Upper lobe of right lung (tissue), 1 donor: Measurements from ENCODE around the gene BTG1. TPM values are rescaled to one million over a fixed set of nuclear protein-coding genes. Genes with fewer than 3 reads are reported as not detected.

Source experiments
- ATAC-seq: fragments of 200-7000 bp; cut with Tn5 transposase; one replicate; pipeline ENCODE4 v1.9.1; 2020; ENCODE audit warnings: mild to moderate bottlenecking, moderate library complexity
- DNase-seq: peaks from one replicate; pipeline ENCODE4 v3.0.0-alpha.2; 2020
- H3K27ac ChIP-seq: fragments of 200-600 bp; one replicate; pipeline ENCODE4 v1.8.0; 2022
- H3K27me3 ChIP-seq: fragments of 200-600 bp; one replicate; pipeline ENCODE4 v1.8.0; 2022; ENCODE audit warnings: mild to moderate bottlenecking
- H3K36me3 ChIP-seq: fragments of 200-600 bp; one replicate; pipeline ENCODE4 v1.8.0; 2022
- H3K4me1 ChIP-seq: fragments of 200-600 bp; one replicate; pipeline ENCODE4 v1.8.0; 2022
- H3K4me3 ChIP-seq: fragments of 200-600 bp; one replicate; pipeline ENCODE4 v1.8.0; 2022; ENCODE audit warnings: mild to moderate bottlenecking
- H3K9me3 ChIP-seq: fragments of 200-600 bp; one replicate; pipeline ENCODE4 v1.8.0; 2022
- CTCF ChIP-seq: fragments of 200-600 bp; IDR thresholded peaks from one replicate; pipeline ENCODE4 v1.8.0; 2022; ENCODE audit warnings: antibody characterized with exemption
- intact Hi-C: fragments of 100-400 bp; cut with DNase I; formaldehyde crosslinking; loops from one replicate; pipeline ENCODE4 v1.11.0; 2022
- total RNA-seq: library from RNA; stranded (reverse); fragmentation: NEBNext Ultra II Directional; extraction: Animal tissue kit (Norgen Biotek cat#: 25700); gene quantifications from one replicate; pipeline ENCODE4 v1.2.1, GENCODE V29; 2021
- donor health status: DM: no; HTN: yes; CAD: no; lungs with severe emphysema.

BTG1 gene
- total RNA-seq, 1 donor from 2014 or later, result 163 TPM

- H3K4me3 ChIP-seq, result no peak overlapping the region
- peaks cover 14% of the 10 kb centered on the region for H3K9me3 ChIP-seq
- DNase-seq (no peak), ATAC-seq (no peak)
- H3K27me3 ChIP-seq, result no peaks in the 10 kb centered on the region
- intact Hi-C loops, result no loop called here
- H3K36me3 ChIP-seq, result no peaks in the 10 kb centered on the region
- TF ChIP-seq CTCF, result no peak
- no peaks in the 10 kb centered on the region for H3K4me1 ChIP-seq
- no peak overlapping the region for H3K27ac ChIP-seq
These were observed 22.5 kb downstream of the BTG1 start for GRCh38 chr12:92122941-92123779.

GRCh38 chr12:92121826-92122225, 23.8 kb downstream of the BTG1 start:
- Histone ChIP-seq H3K9me3 (peaks cover 14% of the 10 kb centered on the region), H3K36me3 (no peaks in the 10 kb centered on the region), H3K27me3 (no peaks in the 10 kb centered on the region), H3K27ac (peak overlapping the region; percentile 4), H3K4me3 (no peak overlapping the region), H3K4me1 (no peaks in the 10 kb centered on the region)
- no peak for DNase-seq
- intact Hi-C loops, result no loop called here
- peak; percentile 95 for ATAC-seq
- no peak for TF ChIP-seq CTCF

GRCh38 chr12:92118826-92119536, 26.7 kb downstream of the BTG1 start:
- no peaks in the 10 kb centered on the region for H3K27me3 ChIP-seq
- ATAC-seq (no peak), DNase-seq (no peak)
- H3K27ac ChIP-seq, result no peak overlapping the region
- H3K4me3 ChIP-seq, result no peak overlapping the region
- no peaks in the 10 kb centered on the region for H3K4me1 ChIP-seq
- no peak for TF ChIP-seq CTCF
- peaks cover 14% of the 10 kb centered on the region for H3K9me3 ChIP-seq
- H3K36me3 ChIP-seq, result no peaks in the 10 kb centered on the region
- intact Hi-C loops, result no loop called here

- intact Hi-C loops, result no loop called here
- ATAC-seq (no peak), DNase-seq (no peak)
- Histone ChIP-seq H3K27ac (no peak overlapping the region), H3K9me3 (peaks cover 5% of the 10 kb centered on the region), H3K27me3 (no peaks in the 10 kb centered on the region), H3K4me1 (peaks cover 4% of the 10 kb centered on the region), H3K4me3 (no peak overlapping the region), H3K36me3 (no peaks in the 10 kb centered on the region)
- TF ChIP-seq CTCF, result no peak
These were observed 30.8 kb downstream of the BTG1 start for GRCh38 chr12:92114834-92115233.

- intact Hi-C loops, result no loop called here
- ATAC-seq (no peak), DNase-seq (no peak)
- Histone ChIP-seq H3K36me3 (no peaks in the 10 kb centered on the region), H3K27me3 (no peaks in the 10 kb centered on the region), H3K27ac (no peak overlapping the region), H3K4me1 (peaks cover 31% of the 10 kb centered on the region), H3K9me3 (no peaks in the 10 kb centered on the region), H3K4me3 (no peak overlapping the region)
- no peak for TF ChIP-seq CTCF
These were observed 34.4 kb downstream of the BTG1 start for GRCh38 chr12:92111256-92111655.
